ENCODE results near the gene CENPW.

The CENPW gene

DNA sequence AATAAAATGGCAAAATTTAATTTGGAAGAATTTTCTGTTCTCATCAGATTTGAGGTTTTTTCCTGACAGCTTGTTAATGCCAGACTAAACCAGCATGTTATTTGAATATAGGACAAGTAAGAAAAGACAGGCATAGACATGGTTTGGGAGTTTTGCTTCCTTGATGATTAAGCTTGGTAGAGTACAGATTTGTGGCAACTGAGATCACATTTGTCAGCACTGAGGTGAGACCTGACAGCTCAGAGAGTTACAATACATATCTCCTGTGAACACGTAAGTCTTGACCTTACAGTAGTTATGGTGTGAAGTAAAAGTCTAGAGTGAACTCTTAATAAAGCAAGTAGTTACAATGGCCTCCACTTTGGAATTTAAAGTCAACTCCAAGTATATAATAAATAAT, 34.5 kb downstream of the CENPW start:
- DNase-seq = no peak

DNA sequence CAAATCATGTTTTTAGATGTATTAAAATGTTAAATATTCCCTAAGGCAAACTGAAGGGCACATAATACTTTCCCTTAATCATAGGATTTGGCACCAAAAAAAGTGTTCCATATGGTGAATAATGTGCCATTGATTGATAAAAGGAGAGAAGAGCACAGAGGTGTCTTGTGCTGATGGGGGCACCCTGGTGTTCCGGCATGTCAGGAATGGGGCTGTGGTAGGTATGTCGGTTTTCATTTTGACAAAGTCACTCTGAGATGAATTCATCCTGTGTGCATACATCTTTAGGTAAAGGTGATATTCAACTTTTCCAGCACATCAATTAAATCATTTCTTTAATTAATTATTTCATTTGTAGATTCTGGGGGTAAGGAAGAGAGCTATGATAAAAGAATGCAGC, 36.8 kb downstream of the CENPW start:
- no peak for DNase-seq

DNA sequence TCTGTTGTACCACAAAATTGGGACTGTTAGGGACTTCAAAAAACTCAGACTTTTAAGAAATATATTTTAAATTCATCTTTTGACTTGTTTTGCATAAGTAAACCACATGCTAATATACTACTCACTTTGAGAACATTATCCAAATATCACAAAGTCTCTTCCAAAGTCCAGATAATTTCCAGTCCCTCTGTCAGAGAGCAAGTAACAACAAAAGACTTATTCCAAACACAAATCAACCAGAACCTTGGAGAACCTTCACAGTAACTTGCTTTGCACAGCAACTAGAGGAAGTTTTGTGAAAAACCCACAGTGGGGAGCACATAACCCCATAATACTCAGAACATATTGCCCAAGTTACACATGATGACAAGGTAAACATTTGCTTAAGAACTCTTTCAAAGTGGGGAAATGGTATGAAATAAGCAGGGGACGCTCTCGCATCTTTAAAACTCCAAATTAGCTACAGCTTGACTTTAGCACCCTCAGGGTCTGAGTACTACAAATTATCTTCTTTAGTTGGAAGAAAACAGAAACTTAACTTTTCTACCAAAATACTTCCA, 37.8 kb downstream of the CENPW start:
- DNase-seq = no peak

DNA sequence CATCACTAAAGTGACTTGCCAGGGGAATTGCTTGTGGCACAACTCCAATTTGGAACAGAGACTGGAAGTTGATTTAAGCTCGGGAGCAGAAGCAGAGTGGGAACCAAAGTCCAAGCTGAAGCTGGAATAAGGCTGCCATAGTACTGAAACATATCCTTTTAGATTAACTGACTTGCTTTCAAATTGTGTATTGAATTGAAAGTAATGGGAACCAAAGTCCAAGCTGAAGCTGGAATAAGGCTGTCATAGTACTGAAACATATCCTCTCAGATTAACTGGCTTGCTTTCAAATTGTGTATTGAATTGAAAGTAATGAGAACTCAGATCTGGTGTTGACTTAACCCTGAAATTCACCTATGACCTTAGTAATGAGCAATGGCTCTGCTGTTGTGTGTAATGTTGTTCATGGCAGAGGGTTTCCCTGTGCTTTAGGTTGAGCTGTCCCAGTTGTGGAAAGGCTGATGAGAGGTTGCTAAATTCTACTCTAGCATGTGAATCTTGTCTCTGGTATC, 40.2 kb downstream of the CENPW start:
- DNase-seq = no peak

GRCh38 chr6:126381498-126381897, 41.6 kb downstream of the CENPW start:
- no peak for DNase-seq

DNA sequence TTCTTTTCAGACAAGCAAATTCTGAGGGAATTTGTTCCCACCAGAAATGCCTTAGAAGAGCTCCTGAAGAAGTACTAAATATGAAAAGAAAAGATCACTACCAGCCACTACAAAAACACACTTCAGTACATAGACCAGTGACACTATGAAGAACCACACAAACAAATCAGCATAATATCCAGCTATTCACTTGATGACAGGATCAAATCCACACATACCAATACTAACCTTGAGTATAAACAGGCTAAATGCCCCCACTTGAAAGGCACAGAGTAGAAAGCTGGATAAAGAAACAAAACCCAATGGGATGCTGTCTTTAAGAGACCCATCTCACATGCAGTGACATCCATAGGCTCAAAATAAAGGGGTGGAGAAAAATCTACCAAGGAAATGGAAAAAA, 43.3 kb downstream of the CENPW start:
- no peak for DNase-seq

DNA sequence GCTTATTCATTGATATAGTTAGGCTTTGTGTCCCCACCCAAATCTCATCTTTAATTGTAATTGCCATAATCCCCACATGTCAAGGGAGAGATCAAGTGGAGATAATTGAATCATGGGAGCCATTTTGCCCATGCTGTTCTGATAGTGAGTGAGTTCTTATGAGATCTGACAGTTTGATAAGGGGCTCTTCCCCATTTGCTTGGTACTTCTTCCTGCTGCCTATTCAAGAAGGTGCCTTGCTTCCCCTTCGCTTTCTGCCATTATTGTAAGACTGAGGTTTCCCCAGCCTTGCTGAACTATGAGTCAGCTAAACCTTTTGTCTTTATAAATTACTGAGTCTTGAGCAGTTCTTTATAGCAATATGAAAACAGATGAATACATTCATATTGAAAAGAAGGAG, 45.6 kb downstream of the CENPW start:
- DNase-seq = no peak

- no peak for DNase-seq
These were observed 48.2 kb downstream of the CENPW start for GRCh38 chr6:126388104-126388598.

- DNase-seq = no peak
These were observed 56.2 kb downstream of the CENPW start for GRCh38 chr6:126396131-126396530.

Data from NCI-H2171 (cell line).